ENCODE results near the gene PHKA1.

GRCh38 chrX:72659723-72660122, 54.4 kb downstream of the PHKA1 start:
- no peak for TF ChIP-seq CTCF (IDR thresholded peaks at IDR 0.05)
- no peak for TF ChIP-seq POLR2A (IDR thresholded peaks at IDR 0.05)

Data from right lobe of liver (tissue), 4 donors.